AG09319 (cell line): Measurements from ENCODE around the gene CBX5.

Experiments
- DNase-seq: peaks from one replicate; pipeline ENCODE4 v3.0.0-alpha.2; 2010; ENCODE audit warnings: low read depth; ENCODE audit errors: extremely low read depth
- CTCF ChIP-seq: IDR thresholded peaks from 2 replicates; pipeline ENCODE4 v1.5.1; 2011; ENCODE audit warnings: low read depth, mild to moderate bottlenecking, inconsistent platforms, low read length, moderate library complexity

Gene CBX5

GRCh38 chr12:54207539-54208294 is 72.2 kb downstream of the CBX5 start:
- TF ChIP-seq CTCF, result peak; percentile 96
- DNase-seq, result no peak

- TF ChIP-seq CTCF, result no peak
- DNase-seq, result no peak
These were observed 73.1 kb downstream of the CBX5 start for GRCh38 chr12:54206791-54207190.

GRCh38 chr12:54204316-54204715 is 75.6 kb downstream of the CBX5 start:
- no peak for DNase-seq
- no peak for TF ChIP-seq CTCF

GRCh38 chr12:54201001-54201794 is 78.7 kb downstream of the CBX5 start:
- no peak for DNase-seq
- peak; percentile 99 for TF ChIP-seq CTCF

- no peak for DNase-seq
- no peak for TF ChIP-seq CTCF
These were observed 79.5 kb downstream of the CBX5 start for GRCh38 chr12:54200412-54200811.

GRCh38 chr12:54199917-54200316 is 80.0 kb downstream of the CBX5 start:
- DNase-seq, result no peak
- no peak for TF ChIP-seq CTCF

GRCh38 chr12:54199034-54199433 is 80.9 kb downstream of the CBX5 start:
- DNase-seq, result no peak
- no peak for TF ChIP-seq CTCF
